ENCODE data around the gene MTARC1. TPM values are rescaled to one million over a fixed set of nuclear protein-coding genes. Genes with fewer than 3 reads are reported as not detected.

Gene MTARC1
- total RNA-seq, 1 donor from 2014 or later: 0.73 TPM

GRCh38 chr1:220770245-220770913 lies 16.3 kb upstream of the MTARC1 start:
- no peak for DNase-seq (ENCODE audit: low read depth, low spot score)

GRCh38 chr1:220772846-220773245 lies 13.9 kb upstream of the MTARC1 start:
- no peak for DNase-seq (ENCODE audit: low read depth, low spot score)

GRCh38 chr1:220775240-220775853 lies 11.4 kb upstream of the MTARC1 start:
- DNase-seq (ENCODE audit: low read depth, low spot score): no peak

GRCh38 chr1:220776254-220776653 lies 10.5 kb upstream of the MTARC1 start:
- no peak for DNase-seq (ENCODE audit: low read depth, low spot score)

GRCh38 chr1:220776720-220777326 lies 9.9 kb upstream of the MTARC1 start:
- peak; percentile 19 for DNase-seq (ENCODE audit: low read depth, low spot score)

- no peak for DNase-seq (ENCODE audit: low read depth, low spot score)
These were observed 3.3 kb upstream of the MTARC1 start for GRCh38 chr1:220783453-220783852.

GRCh38 chr1:220784751-220785150 lies 2.0 kb upstream of the MTARC1 start:
- no peak for DNase-seq (ENCODE audit: low read depth, low spot score)

- DNase-seq (ENCODE audit: low read depth, low spot score): no peak
These were observed 1.3 kb upstream of the MTARC1 start for GRCh38 chr1:220785166-220786056.

GRCh38 chr1:220786057-220786336 lies 716 bp upstream of the MTARC1 start:
- DNase-seq (ENCODE audit: low read depth, low spot score): no peak

GRCh38 chr1:220787069-220787619 lies 431 bp downstream of the MTARC1 start:
- DNase-seq (ENCODE audit: low read depth, low spot score): no peak

GRCh38 chr1:220788900-220789299 lies 2.2 kb downstream of the MTARC1 start:
- no peak for DNase-seq (ENCODE audit: low read depth, low spot score)

- DNase-seq (ENCODE audit: low read depth, low spot score): no peak
These were observed 2.9 kb downstream of the MTARC1 start for GRCh38 chr1:220789532-220790147.

- DNase-seq (ENCODE audit: low read depth, low spot score): no peak
These were observed 4.6 kb downstream of the MTARC1 start for GRCh38 chr1:220791285-220791684.

- no peak for DNase-seq (ENCODE audit: low read depth, low spot score)
These were observed 5.2 kb downstream of the MTARC1 start for GRCh38 chr1:220791956-220792355.

GRCh38 chr1:220796530-220796929 lies 9.8 kb downstream of the MTARC1 start:
- no peak for DNase-seq (ENCODE audit: low read depth, low spot score)

- no peak for DNase-seq (ENCODE audit: low read depth, low spot score)
These were observed 10.3 kb downstream of the MTARC1 start for GRCh38 chr1:220797044-220797443.

GRCh38 chr1:220797553-220797952 lies 10.8 kb downstream of the MTARC1 start:
- DNase-seq (ENCODE audit: low read depth, low spot score): no peak

GRCh38 chr1:220798338-220798737 lies 11.6 kb downstream of the MTARC1 start:
- no peak for DNase-seq (ENCODE audit: low read depth, low spot score)

GRCh38 chr1:220800262-220800661 lies 13.5 kb downstream of the MTARC1 start:
- DNase-seq (ENCODE audit: low read depth, low spot score): no peak

- no peak for DNase-seq (ENCODE audit: low read depth, low spot score)
These were observed 16.9 kb downstream of the MTARC1 start for GRCh38 chr1:220803401-220804201.

- no peak for DNase-seq (ENCODE audit: low read depth, low spot score)
These were observed 17.5 kb downstream of the MTARC1 start for GRCh38 chr1:220804202-220804586.

All from pulmonary artery endothelial cell (primary cell).